Measurements from ENCODE around the gene CARD9. TPM values are rescaled to one million over a fixed set of nuclear protein-coding genes. Genes with fewer than 3 reads are reported as not detected.

CARD9 gene
- total and polyA plus RNA-seq, 2 of the 4 experiments (the other 2 are of a cell fraction), result 0.36 to 1.9 TPM

DNA sequence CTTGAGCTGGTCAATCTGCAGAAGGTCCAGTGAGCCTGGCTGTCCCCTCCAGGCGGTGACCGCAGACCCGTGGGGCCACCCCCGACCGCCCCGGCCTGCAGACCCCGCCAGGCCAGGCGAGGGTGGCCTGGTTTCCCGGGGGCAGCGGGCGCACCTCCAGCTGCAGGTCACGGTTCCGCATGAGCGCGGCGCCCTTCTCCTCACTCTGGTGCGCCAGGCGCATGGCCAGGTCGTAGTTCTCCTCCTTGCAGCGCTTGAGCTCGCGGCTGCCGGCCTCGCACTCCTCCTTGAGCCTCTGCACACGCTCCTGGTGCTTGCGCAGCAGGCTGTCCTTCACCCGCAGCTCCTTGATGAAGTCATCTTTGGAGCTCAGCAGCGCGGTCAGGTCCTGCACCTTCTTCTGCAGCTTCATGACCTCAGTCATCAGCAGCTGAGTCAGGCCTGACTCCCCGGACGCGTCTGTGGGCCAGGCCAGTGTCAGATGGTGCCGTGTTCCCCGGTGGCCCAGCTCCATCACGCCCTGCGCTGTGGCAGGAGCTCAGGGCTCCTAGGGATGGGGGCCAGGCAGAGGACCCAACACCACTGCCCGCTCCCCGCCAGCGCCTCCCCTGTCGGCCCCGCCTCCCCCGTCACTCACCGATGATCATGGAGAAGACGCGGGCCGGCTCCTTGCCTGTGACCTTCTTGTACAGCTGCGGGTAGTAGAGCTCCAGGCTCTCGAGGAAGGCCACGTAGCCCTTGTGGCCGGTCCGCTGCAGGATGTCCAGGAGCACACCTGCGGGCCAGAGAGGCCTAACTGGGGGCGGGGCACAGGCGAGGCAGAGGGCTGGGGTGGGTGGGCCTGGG, 2.6 kb downstream of the CARD9 start:
- no peak overlapping the region for H3K23ac ChIP-seq (ENCODE audit: low read depth, low read length)
- H3K4me3 ChIP-seq (ENCODE audit: insufficient read depth, low read depth, low read length), result no peak overlapping the region
- H3K4me1 ChIP-seq (ENCODE audit: control insufficient read depth, insufficient read depth, low read length), result peaks cover 15% of the 10 kb centered on the region
- no peak overlapping the region for H3K27ac ChIP-seq (ENCODE audit: insufficient read depth, low read length)
- ATAC-seq (ENCODE audit: low read depth) (no peak), DNase-seq (peak; percentile 59)
- POLR2A ChIA-PET (ENCODE audit: unreplicated experiment), result no interaction called here
- no peak overlapping the region for H2AFZ ChIP-seq (replicated peaks; ENCODE audit: low read length, poor library complexity)
- no peaks in the 10 kb centered on the region; a peak in 1 of 4 replicates for H3K79me1 ChIP-seq (ENCODE audit: low read depth in 1 of 2, low read length in 2 of 2)
- no peak overlapping the region for H3K4me2 ChIP-seq (ENCODE audit: low read depth, low read length)
- no peak overlapping the region for H3K4ac ChIP-seq (ENCODE audit: low read depth, low read length)
- H3K9me3 ChIP-seq (ENCODE audit: control insufficient read depth, insufficient read depth, low read length), result no peaks in the 10 kb centered on the region
- BruUV-seq (replicated peaks), result no TSS peak
- dilution Hi-C loops (cut with HindIII; ENCODE audit: low sequenced_read_pairs, unreplicated experiment) (no loop called here), intact Hi-C loops (cut with micrococcal nuclease) (no loop called here), in situ Hi-C loops (cut with MboI; ENCODE audit: low sequenced_read_pairs) (no loop called here)
- peak overlapping the region; percentile 31 for H2AK9ac ChIP-seq (replicated peaks; ENCODE audit: low read depth, low read length, poor library complexity)
- H4K20me1 ChIP-seq (ENCODE audit: insufficient read depth, low read length), result no peaks in the 10 kb centered on the region
- no peak overlapping the region; a peak in 1 of 4 replicates for H4K8ac ChIP-seq (ENCODE audit: low read depth in 2 of 2, low read length in 2 of 2)
- H4K5ac ChIP-seq (ENCODE audit: low read depth, low read length), result no peak overlapping the region
- WGBS, 2 experiments (ENCODE audit: extremely low coverage in 2 of 2, insufficient read length in 1 of 2), result 86% methylated on average over 36 of the region's 54 CpGs; no CpG with 5 or more reads in 1 of the 2 experiments
- no peak overlapping the region for H3K14ac ChIP-seq (replicated peaks; ENCODE audit: low read depth, low read length)
- H3K18ac ChIP-seq (ENCODE audit: low read depth, low read length), result no peak overlapping the region
- no peak overlapping the region for H4K91ac ChIP-seq (ENCODE audit: insufficient read depth, low read depth, low read length)
- H3K56ac ChIP-seq (ENCODE audit: extremely low read depth, insufficient read depth, low read length), result no peak overlapping the region
- H2BK120ac ChIP-seq (ENCODE audit: low read depth, low read length), result no peak overlapping the region
- H2BK20ac ChIP-seq (ENCODE audit: low read depth, low read length), result no peak overlapping the region
- CTCF ChIA-PET, result no interaction called here
- H3K36me3 ChIP-seq (ENCODE audit: control insufficient read depth, insufficient read depth, low read length), result no peaks in the 10 kb centered on the region; the same call in 1 of the 2 replicates
- peaks cover 9% of the 10 kb centered on the region for H3K9me1 ChIP-seq (ENCODE audit: insufficient read depth, low read length)
- no peak overlapping the region for H3K9ac ChIP-seq (ENCODE audit: low read depth, low read length)
- no peak overlapping the region for H2BK15ac ChIP-seq (ENCODE audit: low read depth, low read length)
- no peak overlapping the region for H2BK5ac ChIP-seq (ENCODE audit: low read depth, low read length, poor library complexity, severe bottlenecking)
- H3K27me3 ChIP-seq (ENCODE audit: control insufficient read depth, insufficient read depth, low read length), result no peaks in the 10 kb centered on the region
- H2AK5ac ChIP-seq (ENCODE audit: low read depth, low read length), result no peak overlapping the region
- TF ChIP-seq, protein P1, sequence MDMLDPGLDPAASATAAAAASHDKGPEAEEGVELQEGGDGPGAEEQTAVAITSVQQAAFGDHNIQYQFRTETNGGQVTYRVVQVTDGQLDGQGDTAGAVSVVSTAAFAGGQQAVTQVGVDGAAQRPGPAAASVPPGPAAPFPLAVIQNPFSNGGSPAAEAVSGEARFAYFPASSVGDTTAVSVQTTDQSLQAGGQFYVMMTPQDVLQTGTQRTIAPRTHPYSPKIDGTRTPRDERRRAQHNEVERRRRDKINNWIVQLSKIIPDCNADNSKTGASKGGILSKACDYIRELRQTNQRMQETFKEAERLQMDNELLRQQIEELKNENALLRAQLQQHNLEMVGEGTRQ (IDR thresholded peaks at IDR 0.05; ENCODE audit: low read depth, low read length), result no peak
- TF ChIP-seq RAD21 (IDR thresholded peaks at IDR 0.05; ENCODE audit: low read length), result no peak
- no peak for TF ChIP-seq RCOR1 (IDR thresholded peaks at IDR 0.05; ENCODE audit: insufficient replicate concordance, low read length)
- no peak for TF ChIP-seq CEBPB (IDR thresholded peaks at IDR 0.05; ENCODE audit: low read depth, low read length)
- TF ChIP-seq, protein P2, sequence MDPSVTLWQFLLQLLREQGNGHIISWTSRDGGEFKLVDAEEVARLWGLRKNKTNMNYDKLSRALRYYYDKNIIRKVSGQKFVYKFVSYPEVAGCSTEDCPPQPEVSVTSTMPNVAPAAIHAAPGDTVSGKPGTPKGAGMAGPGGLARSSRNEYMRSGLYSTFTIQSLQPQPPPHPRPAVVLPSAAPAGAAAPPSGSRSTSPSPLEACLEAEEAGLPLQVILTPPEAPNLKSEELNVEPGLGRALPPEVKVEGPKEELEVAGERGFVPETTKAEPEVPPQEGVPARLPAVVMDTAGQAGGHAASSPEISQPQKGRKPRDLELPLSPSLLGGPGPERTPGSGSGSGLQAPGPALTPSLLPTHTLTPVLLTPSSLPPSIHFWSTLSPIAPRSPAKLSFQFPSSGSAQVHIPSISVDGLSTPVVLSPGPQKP (IDR thresholded peaks at IDR 0.05; ENCODE audit: borderline replicate concordance, low read depth, low read length), result no peak
- TF ChIP-seq MAZ (IDR thresholded peaks at IDR 0.05; ENCODE audit: borderline replicate concordance, low read depth, low read length), result no peak
- TF ChIP-seq BHLHE40 (IDR thresholded peaks at IDR 0.05; ENCODE audit: low read depth, low read length), result no peak
- no peak for TF ChIP-seq RFX5 (IDR thresholded peaks at IDR 0.05; ENCODE audit: low read depth, low read length)
- TF ChIP-seq, protein P3, sequence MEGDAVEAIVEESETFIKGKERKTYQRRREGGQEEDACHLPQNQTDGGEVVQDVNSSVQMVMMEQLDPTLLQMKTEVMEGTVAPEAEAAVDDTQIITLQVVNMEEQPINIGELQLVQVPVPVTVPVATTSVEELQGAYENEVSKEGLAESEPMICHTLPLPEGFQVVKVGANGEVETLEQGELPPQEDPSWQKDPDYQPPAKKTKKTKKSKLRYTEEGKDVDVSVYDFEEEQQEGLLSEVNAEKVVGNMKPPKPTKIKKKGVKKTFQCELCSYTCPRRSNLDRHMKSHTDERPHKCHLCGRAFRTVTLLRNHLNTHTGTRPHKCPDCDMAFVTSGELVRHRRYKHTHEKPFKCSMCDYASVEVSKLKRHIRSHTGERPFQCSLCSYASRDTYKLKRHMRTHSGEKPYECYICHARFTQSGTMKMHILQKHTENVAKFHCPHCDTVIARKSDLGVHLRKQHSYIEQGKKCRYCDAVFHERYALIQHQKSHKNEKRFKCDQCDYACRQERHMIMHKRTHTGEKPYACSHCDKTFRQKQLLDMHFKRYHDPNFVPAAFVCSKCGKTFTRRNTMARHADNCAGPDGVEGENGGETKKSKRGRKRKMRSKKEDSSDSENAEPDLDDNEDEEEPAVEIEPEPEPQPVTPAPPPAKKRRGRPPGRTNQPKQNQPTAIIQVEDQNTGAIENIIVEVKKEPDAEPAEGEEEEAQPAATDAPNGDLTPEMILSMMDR (conservative IDR thresholded peaks at IDR 0.05; ENCODE audit: low read depth, low read length), result no peak
- TF ChIP-seq SMC3 (IDR thresholded peaks at IDR 0.05; ENCODE audit: low read depth, low read length), result no peak
- no peak for TF ChIP-seq POLR2A (IDR thresholded peaks at IDR 0.05; ENCODE audit: low read depth, low read length)
- TF ChIP-seq MXI1 (IDR thresholded peaks at IDR 0.05; ENCODE audit: borderline replicate concordance, low read depth, low read length), result no peak
- no peak for TF ChIP-seq NFE2L2 (IDR thresholded peaks at IDR 0.05; ENCODE audit: low read depth, low read length)
- TF ChIP-seq MAFK (IDR thresholded peaks at IDR 0.05; ENCODE audit: low read depth, low read length), result no peak
- no peak for TF ChIP-seq FOS (IDR thresholded peaks at IDR 0.05; ENCODE audit: low read depth, low read length)

All from IMR-90 (cell line).